Measurements from ENCODE around the gene ADORA3.

- TF ChIP-seq CTCF (IDR thresholded peaks at IDR 0.05; ENCODE audit: extremely low read depth in 1 of 2, insufficient read depth in 1 of 2, low read depth in 1 of 2, low read length in 2 of 2), result no peak
- TF ChIP-seq POLR2A (IDR thresholded peaks at IDR 0.05; ENCODE audit: low read depth, low read length), result no peak
- TF ChIP-seq POLR2AphosphoS5 (IDR thresholded peaks at IDR 0.05; ENCODE audit: insufficient read depth, low read depth, low read length), result no peak
- no peak for TF ChIP-seq MAX (IDR thresholded peaks at IDR 0.05; ENCODE audit: insufficient read depth, insufficient read length)
- TF ChIP-seq EZH2 (IDR thresholded peaks at IDR 0.05; ENCODE audit: borderline replicate concordance, low read depth, low read length, severe bottlenecking), result no peak
- TF ChIP-seq GATA2 (IDR thresholded peaks at IDR 0.05; ENCODE audit: insufficient read depth, insufficient read length, low read depth, low read length), result no peak
- TF ChIP-seq MYC (IDR thresholded peaks at IDR 0.05; ENCODE audit: low read depth, low read length), result no peak
Observed at GRCh38 chr1:111552587-111552986, 49.2 kb upstream of the ADORA3 start.
